GM12801 (cell line): ENCODE data around the gene RASAL2.

Experiments
- CTCF ChIP-seq: IDR thresholded peaks from one replicate; pipeline ENCODE4 v1.5.1; 2011; ENCODE audit warnings: control low read depth; ENCODE audit not compliant: insufficient read length; ENCODE audit errors: extremely low read depth

The RASAL2 gene

GRCh38 chr1:178516110-178516509 is 422.2 kb downstream of the RASAL2 start:
- no peak for TF ChIP-seq CTCF

- TF ChIP-seq CTCF, result no peak
These were observed 425.0 kb downstream of the RASAL2 start for GRCh38 chr1:178518894-178519293.

GRCh38 chr1:178520803-178521202 is 426.9 kb downstream of the RASAL2 start:
- TF ChIP-seq CTCF, result no peak

GRCh38 chr1:178521241-178521640 is 427.3 kb downstream of the RASAL2 start:
- no peak for TF ChIP-seq CTCF

GRCh38 chr1:178527117-178527516 is 433.2 kb downstream of the RASAL2 start:
- TF ChIP-seq CTCF, result no peak

- no peak for TF ChIP-seq CTCF
These were observed 434.5 kb downstream of the RASAL2 start for GRCh38 chr1:178528228-178528952.

GRCh38 chr1:178528953-178529335 is 435.0 kb downstream of the RASAL2 start:
- TF ChIP-seq CTCF, result no peak
